Transverse colon (tissue), 4 donors: ENCODE data around the gene DDX51. TPM values are rescaled to one million over a fixed set of nuclear protein-coding genes. Genes with fewer than 3 reads are reported as not detected.

Experiments used
- DNase-seq: peaks from one replicate; pipeline ENCODE4 v3.0.0-alpha.2; 2019
- H3K27ac ChIP-seq, 4 donors: fragments of 200-600 bp; sonication (generic); 2 replicates each; pipeline ENCODE4 v1.5.1; 2016 to 2018; ENCODE audit warnings: inconsistent platforms in 4 of 4
- H3K27me3 ChIP-seq: fragments of 200-600 bp; sonication (generic); 2 replicates; pipeline ENCODE4 v1.5.1; 2017; ENCODE audit warnings: inconsistent platforms
- H3K36me3 ChIP-seq, 4 donors: fragments of 200-600 bp; sonication (generic); 2 replicates each; pipeline ENCODE4 v1.5.1; 2017 to 2019; ENCODE audit warnings: inconsistent platforms in 4 of 4
- H3K4me1 ChIP-seq, 4 donors: fragments of 200-600 bp; sonication (generic); 2 replicates each; pipeline ENCODE4 v1.5.1; 2017 to 2020; ENCODE audit warnings: inconsistent platforms in 4 of 4
- H3K4me3 ChIP-seq, 4 donors: fragments of 200-600 bp; sonication (generic); 1 replicate in 1 of 4; 2 replicates in 3 of 4; pipeline versions ENCODE4 v1.5.1 to v1.6.1; 2017 to 2019; ENCODE audit warnings: inconsistent platforms in 4 of 4
- H3K9me3 ChIP-seq, 2 donors: fragments of 200-600 bp; sonication (generic); 2 replicates each; pipeline ENCODE4 v1.5.1; 2017 to 2019; ENCODE audit warnings: inconsistent platforms in 2 of 2
- EP300 ChIP-seq: sonication (generic); formaldehyde crosslinking; IDR thresholded peaks from one replicate; pipeline ENCODE4 v1.6.1; 2017; ENCODE audit warnings: antibody characterized with exemption, low read depth
- POLR2A ChIP-seq: fragments of 450-650 bp; IDR thresholded peaks from one replicate; pipeline ENCODE4 v1.6.1; 2016; ENCODE audit warnings: antibody characterized with exemption, mild to moderate bottlenecking, moderate library complexity
- POLR2AphosphoS5 ChIP-seq, 3 donors: sonication (generic); formaldehyde crosslinking; IDR thresholded peaks; one replicate each; pipeline ENCODE4 v1.6.1; 2016; ENCODE audit warnings: antibody characterized with exemption in 3 of 3
- WGBS, 2 donors: methylation state at CpG; one replicate each; pipeline ENCODE4 v1.1.5; 2018; ENCODE audit warnings: low coverage in 1 of 2; 5-methylcytosine and 5-hydroxymethylcytosine counted together
- in situ Hi-C, 4 donors: fragments of 200-750 bp; cut with MboI; loops; one replicate each; pipeline versions ENCODE4 v1.15.0 to v1.15.1; 2017; ENCODE audit warnings: low sequenced_read_pairs in 3 of 4, low pct_ligation_motif_present in 1 of 4, low pct_unique_long_range_greater_than_20kb in 1 of 4
- intact Hi-C: fragments of 100-400 bp; cut with DNase I; formaldehyde crosslinking; loops from one replicate; pipeline ENCODE4 v1.15.1; 2023; ENCODE audit warnings: low total_unique reads
- total RNA-seq, 4 donors: library from RNA; depleted of rRNA; stranded (reverse); fragments of >200 nt; gene quantifications; one replicate each; pipeline ENCODE4 v1.1.0, GENCODE V29; 2016
- TF ChIP-seq, protein P1 (sequence below), 5 experiments: fragments of 200-600 bp in 3 of 5; fragments of 450-650 bp in 2 of 5; sonication (generic) in 3 of 5; IDR thresholded peaks; 1 replicate in 2 of 5; 2 replicates in 3 of 5; pipeline ENCODE4 v1.5.1; 2016 to 2017; ENCODE audit warnings: antibody characterized with exemption in 5 of 5, inconsistent platforms in 3 of 5, mild to moderate bottlenecking in 2 of 5, moderate library complexity in 1 of 5

Gene DDX51
- total RNA-seq, 4 donors from 2014 or later: 5.3 to 52.7 (median 21.2) TPM

DNA sequence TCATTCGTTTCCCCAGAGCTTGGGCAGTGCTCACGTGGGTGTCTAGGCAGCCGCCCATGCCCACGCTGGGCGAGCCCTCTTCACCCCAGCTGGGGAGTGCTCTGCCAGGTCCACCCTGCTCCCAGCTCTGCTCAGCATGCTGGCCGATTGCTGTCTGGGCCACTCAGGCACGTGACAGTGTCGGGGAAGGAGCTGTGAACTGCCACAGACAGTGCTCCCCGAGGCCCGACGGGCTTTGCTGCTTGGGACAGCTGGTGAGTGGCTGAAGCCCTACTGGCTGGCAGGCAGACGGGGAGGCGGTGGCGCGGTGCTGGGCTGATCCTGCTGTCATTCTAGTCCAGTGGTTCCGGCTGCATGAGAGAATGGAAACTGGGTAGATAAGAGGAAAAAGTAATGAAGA, 15.9 kb upstream of the DDX51 start:
- Histone ChIP-seq H3K9me3 (no peaks in the 10 kb centered on the region), H3K36me3 (no peaks in the 10 kb centered on the region), H3K4me3 (no peak overlapping the region), H3K27ac (no peak overlapping the region), H3K4me1 (peaks cover 0 to 8% (median 4%) of the 10 kb centered on the region in 4 donors), H3K27me3 (peaks cover 7% of the 10 kb centered on the region)
- intact Hi-C loops: loop anchor here (5.0 kb wide), 1 partner anchor 893 kb away; no protein-coding TSS in a partner anchor
- in situ Hi-C loops: no loop called here
- no peak for DNase-seq
- WGBS, 2 donors: 91 to 100% methylated on average over 1 to 15 of the region's 16 CpGs
- TF ChIP-seq, protein P1, sequence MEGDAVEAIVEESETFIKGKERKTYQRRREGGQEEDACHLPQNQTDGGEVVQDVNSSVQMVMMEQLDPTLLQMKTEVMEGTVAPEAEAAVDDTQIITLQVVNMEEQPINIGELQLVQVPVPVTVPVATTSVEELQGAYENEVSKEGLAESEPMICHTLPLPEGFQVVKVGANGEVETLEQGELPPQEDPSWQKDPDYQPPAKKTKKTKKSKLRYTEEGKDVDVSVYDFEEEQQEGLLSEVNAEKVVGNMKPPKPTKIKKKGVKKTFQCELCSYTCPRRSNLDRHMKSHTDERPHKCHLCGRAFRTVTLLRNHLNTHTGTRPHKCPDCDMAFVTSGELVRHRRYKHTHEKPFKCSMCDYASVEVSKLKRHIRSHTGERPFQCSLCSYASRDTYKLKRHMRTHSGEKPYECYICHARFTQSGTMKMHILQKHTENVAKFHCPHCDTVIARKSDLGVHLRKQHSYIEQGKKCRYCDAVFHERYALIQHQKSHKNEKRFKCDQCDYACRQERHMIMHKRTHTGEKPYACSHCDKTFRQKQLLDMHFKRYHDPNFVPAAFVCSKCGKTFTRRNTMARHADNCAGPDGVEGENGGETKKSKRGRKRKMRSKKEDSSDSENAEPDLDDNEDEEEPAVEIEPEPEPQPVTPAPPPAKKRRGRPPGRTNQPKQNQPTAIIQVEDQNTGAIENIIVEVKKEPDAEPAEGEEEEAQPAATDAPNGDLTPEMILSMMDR (IDR thresholded peaks at IDR 0.05): no peak
- TF ChIP-seq POLR2A (no peak), POLR2AphosphoS5 (IDR thresholded peaks at IDR 0.05) (no peak), EP300 (no peak)

DNA sequence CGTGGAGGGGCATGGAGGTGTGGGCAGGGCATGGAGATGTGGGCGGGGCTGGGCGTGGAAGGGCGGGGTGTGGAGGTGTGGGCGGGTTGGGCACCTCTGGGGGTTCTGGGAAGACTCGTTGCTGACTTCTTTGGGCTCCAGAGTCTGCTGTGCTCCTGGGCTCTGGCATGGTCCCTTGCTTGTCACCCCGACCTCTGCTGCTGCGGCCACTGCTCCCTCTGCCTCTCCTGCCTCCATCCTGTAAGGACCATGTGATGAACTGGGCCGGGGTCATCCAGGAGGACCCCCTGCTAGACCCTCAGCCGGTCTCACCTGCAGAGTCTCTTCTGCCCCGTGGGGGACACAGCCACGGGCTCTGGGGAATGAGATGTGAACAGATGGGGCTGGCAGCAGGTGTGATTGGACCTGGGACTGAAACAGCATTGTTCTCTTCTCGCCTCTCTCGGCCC, 15.5 kb upstream of the DDX51 start:
- 60 to 67% methylated on average over 2 to 14 of the region's 14 CpGs for WGBS, 2 donors
- no peaks in the 10 kb centered on the region for H3K36me3 ChIP-seq
- TF ChIP-seq POLR2AphosphoS5 (IDR thresholded peaks at IDR 0.05) (no peak), EP300 (no peak), POLR2A (no peak)
- TF ChIP-seq, protein P1 (IDR thresholded peaks at IDR 0.05): no peak
- peaks cover 0 to 8% (median 4%) of the 10 kb centered on the region in 4 donors for H3K4me1 ChIP-seq
- no peak overlapping the region for H3K27ac ChIP-seq
- no peak for DNase-seq
- in situ Hi-C loops: no loop called here
- no peaks in the 10 kb centered on the region for H3K9me3 ChIP-seq
- peaks cover 7% of the 10 kb centered on the region for H3K27me3 ChIP-seq
- intact Hi-C loops: loop anchor here (5.0 to 10.0 kb wide), 2 partner anchors 215 to 892 kb away; no protein-coding TSS in a partner anchor
- no peak overlapping the region for H3K4me3 ChIP-seq

DNA sequence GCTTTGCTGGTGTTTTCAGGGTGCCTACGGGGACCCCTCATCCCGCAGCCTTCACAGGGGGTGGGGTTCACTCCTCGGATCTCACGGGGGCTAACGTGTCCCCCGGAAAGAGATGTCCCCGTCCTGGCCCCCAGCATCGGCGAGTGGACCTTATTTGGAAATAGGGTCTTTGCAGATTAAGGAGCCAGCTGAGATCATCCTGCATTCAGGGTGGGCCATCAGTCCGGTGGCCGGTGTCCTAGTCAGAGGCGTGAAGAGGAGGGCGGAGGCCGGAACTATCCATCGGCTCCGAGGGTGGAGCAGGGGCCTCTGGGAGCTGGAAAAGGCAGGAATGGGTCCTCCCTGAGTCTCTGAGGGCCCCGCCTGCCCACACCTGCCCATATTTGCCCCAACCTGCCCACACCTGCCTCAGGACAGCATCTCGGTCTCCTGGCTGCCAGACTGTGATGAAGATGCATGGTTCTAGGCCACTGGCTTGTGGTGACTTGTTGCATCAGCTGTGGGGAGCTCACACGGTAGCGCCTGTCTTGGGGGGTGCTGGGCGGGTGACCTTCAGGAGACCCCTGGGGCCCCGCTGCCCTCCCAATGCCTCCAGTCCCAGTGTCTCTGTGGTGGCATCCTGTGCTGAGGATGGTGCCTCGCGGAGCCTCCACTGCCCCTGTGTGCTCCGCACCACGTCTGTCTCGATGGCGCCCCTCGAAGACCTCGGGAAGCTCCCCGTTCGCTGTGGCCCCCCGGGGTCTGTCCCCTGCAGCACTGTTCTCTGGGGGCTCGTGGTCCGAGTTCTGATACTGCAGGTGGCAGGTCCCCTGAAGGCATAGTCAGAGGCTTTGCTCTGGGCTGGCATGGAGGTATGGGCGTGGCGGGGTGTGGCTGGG, 14.8 kb upstream of the DDX51 start:
- no peak for DNase-seq

More for the DNA sequence above, 14.8 kb upstream of the DDX51 start:
- no peaks in the 10 kb centered on the region for H3K36me3 ChIP-seq
- no peaks in the 10 kb centered on the region for H3K9me3 ChIP-seq
- peaks cover 7% of the 10 kb centered on the region for H3K27me3 ChIP-seq
- H3K4me1 ChIP-seq: peaks cover 0 to 14% (median 9%) of the 10 kb centered on the region in 4 donors
- intact Hi-C loops (loop anchor here (10.0 kb wide), 1 partner anchor 216 kb away; no protein-coding TSS in a partner anchor), in situ Hi-C loops (no loop called here)
- no peak overlapping the region for H3K27ac ChIP-seq
- 89% methylated on average over 34 of the region's 37 CpGs; no CpG with 5 or more reads in 1 of the 2 donors for WGBS, 2 donors
- no peak overlapping the region for H3K4me3 ChIP-seq
- no peak for TF ChIP-seq POLR2AphosphoS5 (IDR thresholded peaks at IDR 0.05)
- TF ChIP-seq, protein P1 (IDR thresholded peaks at IDR 0.05): no peak
- TF ChIP-seq POLR2A: no peak
- TF ChIP-seq EP300: no peak
